GM12891 (cell line): ENCODE results near the gene HLA-DRB5.

Source experiments
- PAX5 ChIP-seq: IDR thresholded peaks from 2 replicates; pipeline ENCODE4 v1.6.1; 2011; ENCODE audit warnings: low read length, moderate library complexity, mild to moderate bottlenecking; ENCODE audit not compliant: insufficient read depth, severe bottlenecking
- POLR2A ChIP-seq: IDR thresholded peaks from 2 replicates; pipeline ENCODE4 v1.6.1; 2011; ENCODE audit warnings: low read depth, low read length, control low read depth
- POLR2AphosphoS5 ChIP-seq: IDR thresholded peaks from 2 replicates; pipeline ENCODE4 v1.6.1; 2011; ENCODE audit warnings: low read depth, low read length, control low read depth
- SPI1 ChIP-seq: IDR thresholded peaks from 2 replicates; pipeline ENCODE4 v1.6.1; 2011; ENCODE audit warnings: low read depth, low read length, control low read depth
- TAF1 ChIP-seq: IDR thresholded peaks from 2 replicates; pipeline ENCODE4 v1.6.1; 2011; ENCODE audit warnings: low read depth, low read length, control low read depth

GRCh38 chr6:32565511-32565910, 35.4 kb upstream of the HLA-DRB5 start:
- TF ChIP-seq SPI1 (no peak), POLR2A (no peak), TAF1 (no peak), POLR2AphosphoS5 (no peak), PAX5 (no peak)
